ENCODE data around the gene ARHGDIG. TPM values are rescaled to one million over a fixed set of nuclear protein-coding genes. Genes with fewer than 3 reads are reported as not detected.

ARHGDIG gene
- total RNA-seq, 2 donors from 2014 or later = 1.8 to 20.0 TPM

Other genes starting within 250 kb of the ARHGDIG start
- 10 to 100 TPM in 1 of 2 donors, 1 to 10 TPM in 1; 8.5 to 23.6 TPM for gene POLR3K, start 227.0 kb upstream of the ARHGDIG start, total RNA-seq
- gene SNRNP25, start 226.8 kb upstream of the ARHGDIG start, total RNA-seq = 10 to 100 TPM; 20.6 to 48.3 TPM
- 10 to 100 TPM; 28.6 to 35.3 TPM for gene RHBDF1, start 208.0 kb upstream of the ARHGDIG start, total RNA-seq
- gene MPG, start 202.4 kb upstream of the ARHGDIG start, total RNA-seq = 10 to 100 TPM; 39.3 to 42.1 TPM
- 10 to 100 TPM; 13.4 to 26.4 TPM for gene NPRL3, start 141.9 kb upstream of the ARHGDIG start, total RNA-seq
- 1 to 10 TPM in 1 of 2 donors, not detected in 1; 1.4 TPM for gene HBZ, start 127.9 kb upstream of the ARHGDIG start, total RNA-seq
- not detected for gene HBM, start 114.6 kb upstream of the ARHGDIG start, total RNA-seq
- 10 to 100 TPM in 1 of 2 donors, 1 to 10 TPM in 1; 3.5 to 64.9 TPM for gene HBA2, start 107.7 kb upstream of the ARHGDIG start, total RNA-seq
- gene HBA1, start 103.9 kb upstream of the ARHGDIG start, total RNA-seq = 10 to 100 TPM in 1 of 2 donors, 1 to 10 TPM in 1; 7.4 to 50.3 TPM
- gene HBQ1, start 100.1 kb upstream of the ARHGDIG start, total RNA-seq = not detected
- gene LUC7L, start 51.1 kb upstream of the ARHGDIG start, total RNA-seq = 10 to 100 TPM; 37.1 to 55.4 TPM
- gene FAM234A, start 45.8 kb upstream of the ARHGDIG start, total RNA-seq = 100 to 1,000 TPM; 105 to 124 TPM
- 1 to 10 TPM; 2.9 to 4.0 TPM for gene RGS11, start 4.6 kb upstream of the ARHGDIG start, total RNA-seq
- 1 to 10 TPM; 1.4 to 2.6 TPM for gene PDIA2, start 2.6 kb downstream of the ARHGDIG start, total RNA-seq
- 10 to 100 TPM; 33.4 to 34.3 TPM for gene AXIN1, start 72.1 kb downstream of the ARHGDIG start, total RNA-seq
- 10 to 100 TPM; 59.4 to 75.4 TPM for gene MRPL28, start 89.9 kb downstream of the ARHGDIG start, total RNA-seq
- gene PGAP6, start 101.4 kb downstream of the ARHGDIG start, total RNA-seq = 100 to 1,000 TPM in 1 of 2 donors, 10 to 100 TPM in 1; 99.6 to 102 TPM
- 10 to 100 TPM; 38.3 to 63.6 TPM for gene NME4, start 116.6 kb downstream of the ARHGDIG start, total RNA-seq
- gene DECR2, start 121.3 kb downstream of the ARHGDIG start, total RNA-seq = 10 to 100 TPM; 31.3 to 50.2 TPM
- 10 to 100 TPM; 20.9 to 22.3 TPM for gene RAB11FIP3, start 145.1 kb downstream of the ARHGDIG start, total RNA-seq
- gene CAPN15, start 247.1 kb downstream of the ARHGDIG start, total RNA-seq = 100 to 1,000 TPM in 1 of 2 donors, 10 to 100 TPM in 1; 74.6 to 139 TPM

All from colonic mucosa (tissue), 2 donors.